Thoracic aorta (tissue), 2 donors: Measurements from ENCODE around the gene RPE. TPM values are rescaled to one million over a fixed set of nuclear protein-coding genes. Genes with fewer than 3 reads are reported as not detected.

Source experiments
- ATAC-seq: fragments of 150-250 bp; one replicate; pipeline ENCODE4 v1.8.0; 2017; ENCODE audit warnings: low read depth; ENCODE audit not compliant: insufficient number of reproducible peaks, low FRiP score
- DNase-seq: peaks from one replicate; pipeline ENCODE4 v3.0.0-alpha.2; 2020; ENCODE audit warnings: low spot score
- H3K27ac ChIP-seq, 2 donors: fragments of 200-600 bp; sonication (generic); 1 replicate in 1 of 2; 2 replicates in 1 of 2; pipeline ENCODE4 v1.5.1; 2016; ENCODE audit warnings: mild to moderate bottlenecking in 2 of 2, moderate library complexity in 2 of 2
- H3K27me3 ChIP-seq: fragments of 200-600 bp; sonication (generic); replicated peaks from 2 replicates; pipeline ENCODE4 v1.6.0; 2016; ENCODE audit warnings: mild to moderate bottlenecking; ENCODE audit not compliant: insufficient read depth
- H3K36me3 ChIP-seq: fragments of 200-600 bp; sonication (generic); one replicate; pipeline ENCODE4 v1.5.1; 2016
- H3K4me1 ChIP-seq, 2 donors: fragments of 200-600 bp; sonication (generic); 1 replicate in 1 of 2; 2 replicates in 1 of 2; pipeline versions ENCODE4 v1.5.1 to v1.6.0; 2016; ENCODE audit warnings: low read depth in 2 of 2, mild to moderate bottlenecking in 1 of 2; ENCODE audit not compliant: control insufficient read depth in 1 of 2
- H3K4me3 ChIP-seq: fragments of 200-600 bp; sonication (generic); 2 replicates; pipeline ENCODE4 v1.5.1; 2016; ENCODE audit warnings: mild to moderate bottlenecking
- H3K9me3 ChIP-seq: fragments of 200-600 bp; sonication (generic); 2 replicates; pipeline ENCODE4 v1.5.1; 2016
- total RNA-seq, 2 donors: library from RNA; depleted of rRNA; stranded (reverse); fragments of >200 nt; gene quantifications; one replicate each; pipeline versions ENCODE4 v1.1.0 to v1.2.3, GENCODE V29; 2016
- TF ChIP-seq, protein P1 (sequence below): fragments of 200-600 bp; sonication (generic); IDR thresholded peaks from one replicate; pipeline ENCODE4 v1.5.1; 2019; ENCODE audit warnings: antibody characterized with exemption

The RPE gene
- total RNA-seq, 2 donors from 2014 or later: 27.1 to 84.9 TPM

- TF ChIP-seq, protein P1, sequence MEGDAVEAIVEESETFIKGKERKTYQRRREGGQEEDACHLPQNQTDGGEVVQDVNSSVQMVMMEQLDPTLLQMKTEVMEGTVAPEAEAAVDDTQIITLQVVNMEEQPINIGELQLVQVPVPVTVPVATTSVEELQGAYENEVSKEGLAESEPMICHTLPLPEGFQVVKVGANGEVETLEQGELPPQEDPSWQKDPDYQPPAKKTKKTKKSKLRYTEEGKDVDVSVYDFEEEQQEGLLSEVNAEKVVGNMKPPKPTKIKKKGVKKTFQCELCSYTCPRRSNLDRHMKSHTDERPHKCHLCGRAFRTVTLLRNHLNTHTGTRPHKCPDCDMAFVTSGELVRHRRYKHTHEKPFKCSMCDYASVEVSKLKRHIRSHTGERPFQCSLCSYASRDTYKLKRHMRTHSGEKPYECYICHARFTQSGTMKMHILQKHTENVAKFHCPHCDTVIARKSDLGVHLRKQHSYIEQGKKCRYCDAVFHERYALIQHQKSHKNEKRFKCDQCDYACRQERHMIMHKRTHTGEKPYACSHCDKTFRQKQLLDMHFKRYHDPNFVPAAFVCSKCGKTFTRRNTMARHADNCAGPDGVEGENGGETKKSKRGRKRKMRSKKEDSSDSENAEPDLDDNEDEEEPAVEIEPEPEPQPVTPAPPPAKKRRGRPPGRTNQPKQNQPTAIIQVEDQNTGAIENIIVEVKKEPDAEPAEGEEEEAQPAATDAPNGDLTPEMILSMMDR: no peak
- no peak overlapping the region for H3K4me3 ChIP-seq
- H3K27me3 ChIP-seq: no peaks in the 10 kb centered on the region
- H3K27ac ChIP-seq: no peak overlapping the region
- ATAC-seq: no peak
- H3K36me3 ChIP-seq: no peaks in the 10 kb centered on the region
- no peak for DNase-seq
- peaks cover 4 to 11% of the 10 kb centered on the region in 2 donors for H3K4me1 ChIP-seq
- no peaks in the 10 kb centered on the region for H3K9me3 ChIP-seq
These were observed 3.8 kb upstream of the RPE start for GRCh38 chr2:209998596-209998995.

GRCh38 chr2:210000464-210001324 lies 1.7 kb upstream of the RPE start:
- no peak for DNase-seq
- TF ChIP-seq, protein P1: no peak

DNA sequence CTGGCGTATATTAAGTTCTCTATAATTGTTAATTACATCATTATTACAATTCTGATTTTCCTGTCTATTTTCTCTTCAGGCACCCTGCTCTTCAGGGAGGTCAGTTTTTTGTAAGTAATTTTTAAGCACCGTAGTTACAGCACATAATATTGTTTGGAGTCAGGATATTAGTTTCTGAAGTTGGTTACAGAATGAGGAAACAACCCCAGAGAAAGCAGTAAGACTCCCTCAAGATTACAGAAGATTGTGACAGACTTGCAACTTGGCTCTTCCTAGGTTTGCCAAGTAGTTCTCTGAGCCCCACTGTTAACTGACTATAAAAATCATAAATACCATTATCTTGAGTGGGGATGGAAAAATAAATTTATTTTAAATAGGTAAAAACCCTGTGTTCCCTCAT lies 921 bp downstream of the RPE start:
- Histone ChIP-seq H3K4me1 (peaks cover 21 to 43% of the 10 kb centered on the region in 2 donors), H3K9me3 (no peaks in the 10 kb centered on the region), H3K27me3 (no peaks in the 10 kb centered on the region), H3K27ac (no peak overlapping the region), H3K4me3 (peak overlapping the region; percentile 79), H3K36me3 (no peaks in the 10 kb centered on the region)
- TF ChIP-seq, protein P1: no peak
- ATAC-seq (no peak), DNase-seq (no peak)

More at GRCh38 chr2:210000464-210001324, 1.7 kb upstream of the RPE start:
- Histone ChIP-seq H3K9me3 (no peaks in the 10 kb centered on the region), H3K27ac (no peak overlapping the region), H3K27me3 (no peaks in the 10 kb centered on the region), H3K4me1 (peaks cover 18 to 31% of the 10 kb centered on the region in 2 donors), H3K4me3 (no peak overlapping the region), H3K36me3 (no peaks in the 10 kb centered on the region)
- ATAC-seq: no peak

DNA sequence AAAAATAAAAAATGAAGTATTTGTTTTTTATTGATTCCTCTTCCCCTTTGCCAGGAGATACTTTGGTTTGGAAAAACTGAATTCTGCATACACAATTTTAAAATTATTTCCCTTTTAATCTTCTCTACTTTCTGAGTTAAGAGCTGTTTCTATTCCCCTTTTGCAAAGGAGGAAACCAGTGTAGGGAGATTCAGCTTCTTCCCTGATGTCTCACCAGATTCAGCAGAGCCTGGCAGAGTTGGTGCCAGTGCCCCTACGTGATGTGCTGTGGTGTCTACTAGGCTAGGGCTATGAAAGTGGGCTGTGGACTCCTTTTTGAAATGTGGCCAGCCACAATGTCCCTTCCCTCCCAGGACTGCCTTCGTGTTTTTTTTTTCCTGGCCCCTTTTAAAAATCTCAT lies 2.4 kb downstream of the RPE start:
- Histone ChIP-seq H3K27ac (no peak overlapping the region), H3K36me3 (peaks cover 2% of the 10 kb centered on the region), H3K4me1 (peaks cover 21 to 43% of the 10 kb centered on the region in 2 donors), H3K4me3 (no peak overlapping the region), H3K27me3 (no peaks in the 10 kb centered on the region), H3K9me3 (no peaks in the 10 kb centered on the region)
- TF ChIP-seq, protein P1: no peak
- no peak for DNase-seq
- ATAC-seq: no peak

DNA sequence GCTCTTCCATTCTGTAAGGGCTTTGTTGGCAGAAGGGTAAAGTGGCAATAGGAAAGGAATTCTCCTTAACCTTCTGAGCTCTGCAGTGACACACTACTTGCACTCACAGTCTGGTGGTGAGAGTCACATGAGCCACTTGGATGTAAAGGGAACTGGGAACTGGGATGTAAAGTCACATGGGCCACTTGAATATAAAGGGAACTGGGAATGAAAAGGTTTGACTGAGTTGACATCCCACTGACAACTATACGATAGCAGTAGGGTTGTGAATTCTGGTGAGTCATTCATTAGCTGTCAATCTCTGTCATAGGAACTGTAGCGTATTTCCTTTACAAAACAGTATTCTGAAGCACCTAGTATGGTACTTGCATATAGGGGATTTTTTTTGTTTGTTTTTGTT lies 5.5 kb downstream of the RPE start:
- ATAC-seq (no peak), DNase-seq (no peak)
- peaks cover 21 to 39% of the 10 kb centered on the region in 2 donors for H3K4me1 ChIP-seq
- peaks cover 2% of the 10 kb centered on the region for H3K36me3 ChIP-seq
- H3K4me3 ChIP-seq: no peak overlapping the region
- H3K9me3 ChIP-seq: no peaks in the 10 kb centered on the region
- TF ChIP-seq, protein P1: no peak
- no peaks in the 10 kb centered on the region for H3K27me3 ChIP-seq
- H3K27ac ChIP-seq: no peak overlapping the region
